Endothelial cell of umbilical vein (primary cell): ENCODE measurements around the gene PCYT1B. TPM values are rescaled to one million over a fixed set of nuclear protein-coding genes. Genes with fewer than 3 reads are reported as not detected.

Experiments used
- Bru-seq: library from RNA; stranded (reverse); fragments of 400-500 nt; gene quantifications from one replicate; lab custom pipeline; 2021; lab: Mats Ljungman, UMichigan
- BruChase-seq, 2 experiments: library from RNA; stranded (reverse); fragments of 400-500 nt; gene quantifications; one replicate each; lab custom pipeline; 2021; lab: Mats Ljungman, UMichigan
- BruUV-seq: library from RNA; stranded (reverse); fragments of 400-500 nt; replicated peaks from 2 replicates; lab custom pipeline; 2021; lab: Mats Ljungman, UMichigan
- CTCF ChIA-PET: fragments of 300-600, 350-600 bp; sonication (Branson Sonifier 250); formaldehyde crosslinking; loops from one replicate; lab custom pipeline; 2021; ENCODE audit warnings: antibody characterized with exemption, inconsistent platforms; lab: Charles Lee
- POLR2A ChIA-PET: fragments of 300-600, 350-600 bp; sonication (Branson Sonifier 250); formaldehyde crosslinking; loops from one replicate; lab custom pipeline; 2021; ENCODE audit warnings: antibody characterized with exemption, inconsistent platforms; lab: Charles Lee
- DNase-seq: peaks from one replicate; pipeline ENCODE4 v3.0.0-alpha.2; 2011; ENCODE audit warnings: low read depth, low spot score
- FAIRE-seq: peaks from 2 replicates; lab custom pipeline; 2011; peaks lifted over from hg19 to GRCh38; lab: Jason Lieb, UNC
- H2AFZ ChIP-seq: 2 replicates; pipeline ENCODE4 v1.6.0; 2012; ENCODE audit warnings: low read depth, low read length, control low read depth, inconsistent platforms
- H3K27ac ChIP-seq: 2 replicates; pipeline ENCODE4 v1.5.1; 2011; ENCODE audit warnings: low read depth, mild to moderate bottlenecking, control low read depth, low read length, moderate library complexity; ENCODE audit not compliant: insufficient read depth
- H3K27me3 ChIP-seq, 2 experiments: 2 replicates each; pipeline versions ENCODE4 v1.6.0 to v1.6.1; 2011; ENCODE audit warnings: low read length in 2 of 2, mixed read lengths in 1 of 2; ENCODE audit not compliant: control insufficient read depth in 2 of 2, insufficient read depth in 2 of 2
- H3K36me3 ChIP-seq, 2 experiments: 2 replicates in 1 of 2; 3 replicates in 1 of 2; pipeline ENCODE4 v1.5.1; 2011; ENCODE audit warnings: low read length in 2 of 2, mild to moderate bottlenecking in 1 of 2, moderate library complexity in 1 of 2; ENCODE audit not compliant: control insufficient read depth in 2 of 2, insufficient read depth in 2 of 2; ENCODE audit errors: extremely low read depth in 1 of 2
- H3K4me1 ChIP-seq: 3 replicates; pipeline ENCODE4 v1.5.1; 2011; ENCODE audit warnings: mild to moderate bottlenecking, low read length; ENCODE audit not compliant: control insufficient read depth, insufficient read depth; ENCODE audit errors: extremely low read depth
- H3K4me2 ChIP-seq: 2 replicates; pipeline ENCODE4 v1.6.1; 2011; ENCODE audit warnings: low read length, control low read depth, mixed read lengths; ENCODE audit not compliant: insufficient read depth
- H3K4me3 ChIP-seq, 3 experiments: fragments of 200-600 bp in 1 of 3; sonication (generic), shearing (Covaris generic) in 1 of 3; replicated peaks in 1 of 3; 2 replicates each; pipeline ENCODE4 v1.5.1; 2011 to 2016; ENCODE audit warnings: control low read depth in 3 of 3, low read length in 3 of 3, mild to moderate bottlenecking in 2 of 3, inconsistent platforms in 1 of 3, low read depth in 1 of 3, moderate library complexity in 1 of 3; ENCODE audit not compliant: insufficient read depth in 1 of 3
- H3K79me2 ChIP-seq: 2 replicates; pipeline ENCODE4 v1.6.0; 2012; ENCODE audit warnings: low read length, inconsistent platforms; ENCODE audit not compliant: control insufficient read depth, insufficient read depth
- H3K9ac ChIP-seq: replicated peaks from 2 replicates; pipeline ENCODE3; 2011; ENCODE audit warnings: low read length, control low read depth; ENCODE audit not compliant: insufficient read depth; ENCODE audit errors: extremely low read depth
- H3K9me1 ChIP-seq: replicated peaks from 3 replicates; pipeline ENCODE4 v1.6.0; 2011; ENCODE audit warnings: mild to moderate bottlenecking, low read length; ENCODE audit not compliant: control insufficient read depth, insufficient read depth; ENCODE audit errors: extremely low read depth
- H3K9me3 ChIP-seq: replicated peaks from 2 replicates; pipeline ENCODE4 v1.5.1; 2012; ENCODE audit warnings: low read length, inconsistent platforms; ENCODE audit not compliant: control insufficient read depth, insufficient read depth
- H4K20me1 ChIP-seq: replicated peaks from 2 replicates; pipeline ENCODE3; 2011; ENCODE audit warnings: mild to moderate bottlenecking, low read length; ENCODE audit not compliant: control insufficient read depth, insufficient read depth; ENCODE audit errors: extremely low read depth
- EZH2 ChIP-seq: IDR thresholded peaks from 2 replicates; pipeline ENCODE4 v1.6.1; 2012; ENCODE audit warnings: borderline replicate concordance, low read depth, mild to moderate bottlenecking, moderate library complexity, low read length, inconsistent platforms; ENCODE audit not compliant: severe bottlenecking
- FOS ChIP-seq: IDR thresholded peaks from 2 replicates; pipeline ENCODE4 v1.6.1; 2011; ENCODE audit warnings: mild to moderate bottlenecking, low read length, moderate library complexity, borderline replicate concordance; ENCODE audit not compliant: insufficient read depth
- GATA2 ChIP-seq: IDR thresholded peaks from 2 replicates; pipeline ENCODE4 v1.7.0; 2011; ENCODE audit warnings: low read depth, mild to moderate bottlenecking, moderate library complexity, mixed read lengths, low read length; ENCODE audit not compliant: insufficient read length, insufficient read depth
- JUN ChIP-seq: IDR thresholded peaks from 2 replicates; pipeline ENCODE4 v1.6.1; 2011; ENCODE audit warnings: borderline replicate concordance, low read depth; ENCODE audit not compliant: insufficient read length, insufficient read depth
- MYC ChIP-seq: IDR thresholded peaks from one replicate; pipeline ENCODE4 v1.6.1; 2011; ENCODE audit warnings: mild to moderate bottlenecking, low read depth, low read length
- POLR2A ChIP-seq: IDR thresholded peaks from 2 replicates; pipeline ENCODE4 v1.6.1; 2012; ENCODE audit warnings: low read depth, mild to moderate bottlenecking, control low read depth, low read length
- POLR2AphosphoS5 ChIP-seq: IDR thresholded peaks from 2 replicates; pipeline ENCODE4 v1.6.1; 2012; ENCODE audit warnings: low read depth, mild to moderate bottlenecking, control low read depth, low read length, moderate library complexity; ENCODE audit not compliant: insufficient read depth
- dilution Hi-C: fragments of 300-500 bp; cut with MboI; formaldehyde crosslinking; loops from one replicate; pipeline ENCODE4 v1.15.0; 2019; ENCODE audit warnings: low sequenced_read_pairs; ENCODE audit not compliant: extremely low pct_ligation_motif_present
- intact Hi-C: fragments of 100-400 bp; cut with micrococcal nuclease; formaldehyde crosslinking; loops from one replicate; pipeline ENCODE4 v1.10.0; 2022
- long read RNA-seq: library from polyadenylated mRNA; stranded (forward); transcript quantifications from one replicate; pipeline ENCODE4 v2.0.0, GENCODE V29; 2021
- polyA minus RNA-seq, 3 experiments: library from RNA; depleted of rRNA, polyadenylated mRNA; stranded (reverse); fragments of >200 nt; gene quantifications; 1 replicate in 1 of 3; 2 replicates in 2 of 3; pipeline ENCODE4 v1.2.3, GENCODE V29; 2011
- polyA plus RNA-seq, 4 experiments: library from polyadenylated mRNA; depleted of rRNA in 3 of 4; stranded (reverse) in 3 of 4; unstranded in 1 of 4; fragments of >200 nt; gene quantifications; 2 replicates each; pipeline versions ENCODE4 v1.2.1 to v1.2.3, GENCODE V29; 2011 to 2012; ENCODE audit warnings: missing spikeins in 1 of 4
- total RNA-seq: library from RNA; stranded (reverse); gene quantifications from 2 replicates; pipeline ENCODE4 v1.2.3, GENCODE V29; 2021
- TF ChIP-seq, protein P1 (sequence below): IDR thresholded peaks from 2 replicates; pipeline ENCODE4 v1.6.1; 2011; ENCODE audit not compliant: insufficient read depth, insufficient read length
- TF ChIP-seq, protein P2 (sequence below), 2 donors: IDR thresholded peaks; 1 replicate in 1 of 2; 2 replicates in 1 of 2; pipeline ENCODE4 v1.5.1; 2011; ENCODE audit warnings: low read length in 2 of 2, mild to moderate bottlenecking in 2 of 2, moderate library complexity in 2 of 2, control low read depth in 1 of 2, inconsistent platforms in 1 of 2, low read depth in 1 of 2; ENCODE audit not compliant: insufficient read depth in 1 of 2; ENCODE audit errors: extremely low read depth in 1 of 2

Gene PCYT1B
- 0.90 and 1.3 TPM in 2 replicates for total RNA-seq
- polyA plus RNA-seq = 0.27 and 0.33 TPM in 2 replicates
- polyA plus RNA-seq (2011; cell fraction: cytosol; rRNA removed) = 0.46 and 0.49 TPM in 2 replicates
- 0.18 and 0.46 TPM in 2 replicates for polyA plus RNA-seq (2011; cell fraction: nucleus; rRNA removed)
- 0.13 TPM in 1 of 2 replicates, not detected in the other for polyA plus RNA-seq (2012)
- 1.2 and 1.6 TPM in 2 replicates for polyA minus RNA-seq
- not detected for polyA minus RNA-seq (2011; cell fraction: cytosol; rRNA and poly(A)+ RNA removed)
- 0.29 and 0.53 TPM in 2 replicates for polyA minus RNA-seq (2011; cell fraction: nucleus; rRNA and poly(A)+ RNA removed)
- percentile 18 among the genes with signal in this experiment for Bru-seq, nascent RNA
- percentile 11 among the genes with signal in this experiment for BruChase-seq, experiment 1, labeled RNA remaining after a 6-hour chase
- percentile 7 among the genes with signal in this experiment for BruChase-seq, experiment 2, labeled RNA remaining after a 2-hour chase
- long read RNA-seq, partial matches to known transcripts = 0 of 2 reads
- long read RNA-seq, other reads (novel, unspliced or antisense) = 2 of 2 reads

DNA sequence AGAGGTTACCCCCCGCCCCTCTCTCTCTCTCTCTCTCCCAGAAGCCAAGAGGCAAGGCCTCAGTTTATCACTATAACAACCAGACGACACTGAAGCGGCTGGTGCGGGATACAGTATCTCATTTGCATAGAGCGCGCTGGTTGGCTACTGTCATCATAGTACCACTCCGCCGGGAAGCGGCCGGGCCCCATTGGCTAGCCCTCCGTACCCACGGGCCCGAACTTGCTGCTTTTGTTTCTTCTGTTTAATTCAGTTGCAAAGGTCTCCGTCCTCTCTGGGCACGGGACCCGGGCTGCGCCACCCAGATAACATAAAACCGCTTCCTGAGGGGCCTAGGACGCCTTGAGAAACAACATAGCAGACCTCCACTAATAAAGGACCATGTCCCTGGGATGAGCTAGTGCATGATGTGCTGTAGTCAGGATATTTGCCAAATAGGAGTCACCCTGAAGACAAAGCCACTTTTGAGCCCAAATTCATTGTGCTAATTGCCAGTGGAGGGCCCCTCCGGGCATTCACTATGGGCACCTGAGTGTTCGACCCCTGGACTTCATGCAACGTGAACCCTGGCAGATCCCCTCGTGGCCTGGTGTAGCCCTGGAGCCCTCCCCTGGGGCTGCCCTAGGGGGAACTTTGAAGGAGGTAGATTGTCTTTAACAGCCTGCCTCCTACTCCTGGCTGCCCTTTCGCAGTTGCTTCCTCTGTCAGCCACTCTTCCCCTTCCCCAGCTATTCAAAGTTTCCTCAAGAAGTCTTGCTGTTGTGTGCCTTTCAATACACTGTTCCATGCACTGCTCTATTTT, at the start of gene PCYT1B:
TSS of gene PCYT1B (minus strand) at position 91 of the 802 bp plus-strand sequence. CDS start 242 bp downstream, outside the sequence.
- DNase-seq (peak; percentile 73), FAIRE-seq (peak; percentile 84)
- no peaks in the 10 kb centered on the region for H3K36me3 ChIP-seq
- no peak within 1 kb of the TSS for H3K9ac ChIP-seq
- H3K4me1 ChIP-seq = peaks cover 5% of the 10 kb centered on the region
- peak within 1 kb of the TSS; percentile 58 for H2AFZ ChIP-seq
- intact Hi-C loops = loop anchor here (10.0 kb wide), 1 partner anchor 253 kb away; no protein-coding TSS in a partner anchor
- H3K9me1 ChIP-seq = no peaks in the 10 kb centered on the region
- no peaks in the 10 kb centered on the region for H4K20me1 ChIP-seq
- H3K4me2 ChIP-seq = peak within 1 kb of the TSS; percentile 71
- no TSS peak for BruUV-seq
- H3K27ac ChIP-seq = no peak within 1 kb of the TSS
- H3K79me2 ChIP-seq = no peaks in the 10 kb centered on the region
- H3K9me3 ChIP-seq = no peaks in the 10 kb centered on the region
- dilution Hi-C loops = no loop called here
- peaks cover 0 to 4% of the 10 kb centered on the region in 2 experiments for H3K27me3 ChIP-seq
- no peak for TF ChIP-seq FOS
- TF ChIP-seq GATA2 = no peak
- TF ChIP-seq MYC = no peak
- TF ChIP-seq POLR2A = no peak
- no peak for TF ChIP-seq EZH2
- no peak for TF ChIP-seq JUN
- TF ChIP-seq, protein P1, sequence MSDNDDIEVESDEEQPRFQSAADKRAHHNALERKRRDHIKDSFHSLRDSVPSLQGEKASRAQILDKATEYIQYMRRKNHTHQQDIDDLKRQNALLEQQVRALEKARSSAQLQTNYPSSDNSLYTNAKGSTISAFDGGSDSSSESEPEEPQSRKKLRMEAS = no peak
- no peak for TF ChIP-seq POLR2AphosphoS5
- TF ChIP-seq, protein P2, sequence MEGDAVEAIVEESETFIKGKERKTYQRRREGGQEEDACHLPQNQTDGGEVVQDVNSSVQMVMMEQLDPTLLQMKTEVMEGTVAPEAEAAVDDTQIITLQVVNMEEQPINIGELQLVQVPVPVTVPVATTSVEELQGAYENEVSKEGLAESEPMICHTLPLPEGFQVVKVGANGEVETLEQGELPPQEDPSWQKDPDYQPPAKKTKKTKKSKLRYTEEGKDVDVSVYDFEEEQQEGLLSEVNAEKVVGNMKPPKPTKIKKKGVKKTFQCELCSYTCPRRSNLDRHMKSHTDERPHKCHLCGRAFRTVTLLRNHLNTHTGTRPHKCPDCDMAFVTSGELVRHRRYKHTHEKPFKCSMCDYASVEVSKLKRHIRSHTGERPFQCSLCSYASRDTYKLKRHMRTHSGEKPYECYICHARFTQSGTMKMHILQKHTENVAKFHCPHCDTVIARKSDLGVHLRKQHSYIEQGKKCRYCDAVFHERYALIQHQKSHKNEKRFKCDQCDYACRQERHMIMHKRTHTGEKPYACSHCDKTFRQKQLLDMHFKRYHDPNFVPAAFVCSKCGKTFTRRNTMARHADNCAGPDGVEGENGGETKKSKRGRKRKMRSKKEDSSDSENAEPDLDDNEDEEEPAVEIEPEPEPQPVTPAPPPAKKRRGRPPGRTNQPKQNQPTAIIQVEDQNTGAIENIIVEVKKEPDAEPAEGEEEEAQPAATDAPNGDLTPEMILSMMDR (IDR thresholded peaks at IDR 0.05; ENCODE audit: extremely low read depth in 1 of 2, insufficient read depth in 1 of 2, low read depth in 1 of 2, low read length in 2 of 2) = no peak
- POLR2A ChIA-PET = no interaction called here
- H3K4me3 ChIP-seq = no peak within 1 kb of the TSS
- CTCF ChIA-PET = no interaction called here
